ENCODE data around the gene CFAP126. TPM values are rescaled to one million over a fixed set of nuclear protein-coding genes. Genes with fewer than 3 reads are reported as not detected.

Gene CFAP126
- total RNA-seq, 1 experiment from 2014 or later: not detected

- Histone ChIP-seq H3K9me3 (ENCODE audit: control insufficient read depth, low read depth, low read length) (no peaks in the 10 kb centered on the region), H2BK12ac (ENCODE audit: insufficient read length, low read depth, low read length) (no peak overlapping the region), H3K23ac (ENCODE audit: insufficient read length, low read depth, low read length) (no peak overlapping the region), H3K14ac (ENCODE audit: insufficient read depth, low read length) (no peak overlapping the region), H3K18ac (ENCODE audit: insufficient read length, low read depth, low read length) (no peak overlapping the region), H2AFZ (ENCODE audit: low read length) (no peak overlapping the region), H3K79me2 (ENCODE audit: insufficient read depth, low read length) (no peaks in the 10 kb centered on the region; the same call in 1 of the 2 replicates), H2AK5ac (ENCODE audit: insufficient read length, low read length) (no peak overlapping the region), H3K9ac (ENCODE audit: extremely low read depth, insufficient read length, low read length) (no peak overlapping the region), H3K27me3 (ENCODE audit: insufficient read depth, low read length) (no peaks in the 10 kb centered on the region), H3K79me1 (ENCODE audit: insufficient read depth, low read depth, low read length, poor library complexity, severe bottlenecking) (no peaks in the 10 kb centered on the region), H4K5ac (ENCODE audit: insufficient read length, low read depth, low read length) (no peak overlapping the region), H3K23me2 (ENCODE audit: insufficient read length, low read depth, low read length, poor library complexity, severe bottlenecking) (no peaks in the 10 kb centered on the region), H2BK15ac (ENCODE audit: low read depth, low read length) (no peak overlapping the region), H4K20me1 (ENCODE audit: control insufficient read depth, insufficient read depth, insufficient read length) (no peaks in the 10 kb centered on the region), H3T11ph (ENCODE audit: low read length) (no peak overlapping the region), H3K27ac (ENCODE audit: insufficient read length, low read depth, low read length) (no peak overlapping the region), H3K4me2 (ENCODE audit: insufficient read depth, insufficient read length, low read length) (no peak overlapping the region), H3K56ac (ENCODE audit: insufficient read length, low read depth, low read length) (no peak overlapping the region), H2BK20ac (ENCODE audit: low read depth, low read length, poor library complexity, severe bottlenecking) (no peak overlapping the region), H2BK120ac (ENCODE audit: low read depth, low read length, poor library complexity, severe bottlenecking) (no peak overlapping the region), H3K4ac (ENCODE audit: low read depth, low read length) (no peak overlapping the region), H3K4me1 (ENCODE audit: insufficient read depth, low read length) (no peaks in the 10 kb centered on the region), H2BK5ac (ENCODE audit: insufficient read length, low read length) (no peak overlapping the region), H4K91ac (ENCODE audit: insufficient read length, low read depth, low read length) (no peak overlapping the region), H4K8ac (replicated peaks; ENCODE audit: insufficient read length, low read depth, low read length) (no peak overlapping the region)
- peaks cover 3 to 7% of the 10 kb centered on the region in 2 experiments; a peak in 2 of 4 replicates for H3K4me1 Mint-ChIP-seq
- no CpG with 5 or more reads among the region's 5 CpGs for WGBS (ENCODE audit: extremely low coverage, insufficient read length, low lambda C conversion rate)
- no peak for DNase-seq
- TF ChIP-seq, protein P1, sequence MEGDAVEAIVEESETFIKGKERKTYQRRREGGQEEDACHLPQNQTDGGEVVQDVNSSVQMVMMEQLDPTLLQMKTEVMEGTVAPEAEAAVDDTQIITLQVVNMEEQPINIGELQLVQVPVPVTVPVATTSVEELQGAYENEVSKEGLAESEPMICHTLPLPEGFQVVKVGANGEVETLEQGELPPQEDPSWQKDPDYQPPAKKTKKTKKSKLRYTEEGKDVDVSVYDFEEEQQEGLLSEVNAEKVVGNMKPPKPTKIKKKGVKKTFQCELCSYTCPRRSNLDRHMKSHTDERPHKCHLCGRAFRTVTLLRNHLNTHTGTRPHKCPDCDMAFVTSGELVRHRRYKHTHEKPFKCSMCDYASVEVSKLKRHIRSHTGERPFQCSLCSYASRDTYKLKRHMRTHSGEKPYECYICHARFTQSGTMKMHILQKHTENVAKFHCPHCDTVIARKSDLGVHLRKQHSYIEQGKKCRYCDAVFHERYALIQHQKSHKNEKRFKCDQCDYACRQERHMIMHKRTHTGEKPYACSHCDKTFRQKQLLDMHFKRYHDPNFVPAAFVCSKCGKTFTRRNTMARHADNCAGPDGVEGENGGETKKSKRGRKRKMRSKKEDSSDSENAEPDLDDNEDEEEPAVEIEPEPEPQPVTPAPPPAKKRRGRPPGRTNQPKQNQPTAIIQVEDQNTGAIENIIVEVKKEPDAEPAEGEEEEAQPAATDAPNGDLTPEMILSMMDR (conservative IDR thresholded peaks at IDR 0.05): no peak
- no peak overlapping the region for H3K4me3 Mint-ChIP-seq
- H3K27ac Mint-ChIP-seq: no peak overlapping the region
- H3K36me3 Mint-ChIP-seq (ENCODE audit: insufficient read depth in 1 of 3, low read depth in 3 of 3): no peaks in the 10 kb centered on the region
- H3K9me3 Mint-ChIP-seq: no peaks in the 10 kb centered on the region
- no peaks in the 10 kb centered on the region for H3K27me3 Mint-ChIP-seq (ENCODE audit: low read depth)
Measured at GRCh38 chr1:161378014-161378413, 10.3 kb upstream of the CFAP126 start.

Measured in H9 (cell line).